ENCODE data around the gene ZNF628.

GRCh38 chr19:55459551-55459949 is 16.9 kb upstream of the ZNF628 start:
- no peak for TF ChIP-seq CTCF (IDR thresholded peaks at IDR 0.05)
- TF ChIP-seq POLR2AphosphoS5 (IDR thresholded peaks at IDR 0.05; ENCODE audit: low read depth, low read length), result no peak; the same call in 1 of the 2 replicates
